Spinal cord (tissue), 10 donors: ENCODE results near the gene CLEC7A. TPM values are rescaled to one million over a fixed set of nuclear protein-coding genes. Genes with fewer than 3 reads are reported as not detected.
A peak's percentile ranks its signal among the peaks of the same experiment; 100 is the strongest.

Experiments
- DNase-seq, 6 donors: peaks; one replicate each; pipeline versions ENCODE4 v3.0.0 to v3.0.0-alpha.2; 2013 to 2015; ENCODE audit warnings: low spot score in 6 of 6, low read depth in 4 of 6
- H3K27ac ChIP-seq: one replicate; pipeline ENCODE4 v1.5.1; 2013; ENCODE audit warnings: low read depth, low read length, control low read depth
- H3K27me3 ChIP-seq: one replicate; pipeline ENCODE4 v1.6.1; 2013; ENCODE audit warnings: low read length; ENCODE audit not compliant: control insufficient read depth, insufficient read depth
- H3K36me3 ChIP-seq: one replicate; pipeline ENCODE4 v1.6.1; 2013; ENCODE audit warnings: low read length; ENCODE audit not compliant: control insufficient read depth, insufficient read depth
- H3K4me1 ChIP-seq: one replicate; pipeline ENCODE4 v1.6.1; 2013; ENCODE audit warnings: low read length; ENCODE audit not compliant: control insufficient read depth, insufficient read depth
- H3K4me3 ChIP-seq: one replicate; pipeline ENCODE4 v1.5.1; 2013; ENCODE audit warnings: low read depth, low read length, control low read depth
- H3K9me3 ChIP-seq: one replicate; pipeline ENCODE4 v1.6.1; 2013; ENCODE audit warnings: low read length; ENCODE audit not compliant: control insufficient read depth, insufficient read depth
- WGBS: methylation state at CpG from one replicate; pipeline ENCODE4 v1.1.5; 2013; ENCODE audit warnings: missing lambda C conversion rate; ENCODE audit not compliant: insufficient coverage; 5-methylcytosine and 5-hydroxymethylcytosine counted together
- polyA plus RNA-seq, 2 donors: library from polyadenylated mRNA; unstranded; fragments of 120-200 nt; gene quantifications; one replicate each; pipeline ENCODE4 v1.2.1, GENCODE V29; 2013; ENCODE audit not compliant: insufficient read length in 2 of 2
- total RNA-seq, 2 donors: library from RNA; depleted of rRNA in 1 of 2; stranded (reverse); fragments of 120-200 nt in 1 of 2; fragments of >200 nt in 1 of 2; gene quantifications; one replicate each; pipeline versions ENCODE4 v1.2.3 to v1.2.4, GENCODE V29; 2013 to 2014
- donor health status: healthy.

Gene CLEC7A
- total and polyA plus RNA-seq, 4 donors, result 2.5 to 9.9 (median 4.6) TPM

GRCh38 chr12:10165421-10165820 is 35.4 kb upstream of the CLEC7A start:
- H3K27me3 ChIP-seq, result no peaks in the 10 kb centered on the region
- H3K27ac ChIP-seq, result no peak overlapping the region
- DNase-seq, result no peak
- H3K9me3 ChIP-seq, result no peaks in the 10 kb centered on the region
- WGBS, result no CpG with 5 or more reads among the region's 1 CpG
- H3K4me1 ChIP-seq, result no peaks in the 10 kb centered on the region
- H3K4me3 ChIP-seq, result no peak overlapping the region
- H3K36me3 ChIP-seq, result no peaks in the 10 kb centered on the region

- Histone ChIP-seq H3K27me3 (no peaks in the 10 kb centered on the region), H3K36me3 (no peaks in the 10 kb centered on the region), H3K4me3 (no peak overlapping the region), H3K4me1 (no peaks in the 10 kb centered on the region), H3K27ac (no peak overlapping the region), H3K9me3 (no peaks in the 10 kb centered on the region)
- no CpG with 5 or more reads among the region's 3 CpGs for WGBS
- DNase-seq, result no peak
Measured at GRCh38 chr12:10163084-10163483, 33.1 kb upstream of the CLEC7A start.

- Histone ChIP-seq H3K36me3 (no peaks in the 10 kb centered on the region), H3K4me1 (no peaks in the 10 kb centered on the region), H3K9me3 (no peaks in the 10 kb centered on the region), H3K4me3 (no peak overlapping the region), H3K27me3 (no peaks in the 10 kb centered on the region), H3K27ac (no peak overlapping the region)
- peak in 2 of 6 donors; percentile 9 to 36 for DNase-seq
- 78% methylated on average over 1 of the region's 7 CpGs for WGBS
Measured at GRCh38 chr12:10160617-10161385, 30.8 kb upstream of the CLEC7A start.

GRCh38 chr12:10159280-10159679 is 29.3 kb upstream of the CLEC7A start:
- H3K9me3 ChIP-seq, result no peaks in the 10 kb centered on the region
- WGBS, result no CpG with 5 or more reads among the region's 3 CpGs
- no peaks in the 10 kb centered on the region for H3K27me3 ChIP-seq
- H3K4me3 ChIP-seq, result no peak overlapping the region
- DNase-seq, result no peak
- H3K4me1 ChIP-seq, result no peaks in the 10 kb centered on the region
- no peaks in the 10 kb centered on the region for H3K36me3 ChIP-seq
- no peak overlapping the region for H3K27ac ChIP-seq

- no peaks in the 10 kb centered on the region for H3K27me3 ChIP-seq
- H3K4me3 ChIP-seq, result no peak overlapping the region
- no peaks in the 10 kb centered on the region for H3K9me3 ChIP-seq
- DNase-seq, result no peak
- H3K4me1 ChIP-seq, result peaks cover 8% of the 10 kb centered on the region
- WGBS, result no CpG with 5 or more reads among the region's 2 CpGs
- no peaks in the 10 kb centered on the region for H3K36me3 ChIP-seq
- H3K27ac ChIP-seq, result no peak overlapping the region
Measured at GRCh38 chr12:10158406-10158805, 28.4 kb upstream of the CLEC7A start.

GRCh38 chr12:10155966-10156365 is 26.0 kb upstream of the CLEC7A start:
- Histone ChIP-seq H3K27me3 (no peaks in the 10 kb centered on the region), H3K4me1 (peaks cover 10% of the 10 kb centered on the region), H3K27ac (no peak overlapping the region), H3K9me3 (no peaks in the 10 kb centered on the region), H3K36me3 (no peaks in the 10 kb centered on the region), H3K4me3 (no peak overlapping the region)
- no peak for DNase-seq
- WGBS, result no CpG with 5 or more reads among the region's 3 CpGs

GRCh38 chr12:10154145-10154496 is 24.1 kb upstream of the CLEC7A start:
- no peaks in the 10 kb centered on the region for H3K36me3 ChIP-seq
- DNase-seq, result no peak
- WGBS, result 67% methylated on average over 3 of the region's 6 CpGs
- H3K4me1 ChIP-seq, result peaks cover 10% of the 10 kb centered on the region
- no peaks in the 10 kb centered on the region for H3K27me3 ChIP-seq
- H3K27ac ChIP-seq, result peak overlapping the region; percentile 87
- no peaks in the 10 kb centered on the region for H3K9me3 ChIP-seq
- H3K4me3 ChIP-seq, result peak overlapping the region; percentile 75

- Histone ChIP-seq H3K4me1 (peaks cover 10% of the 10 kb centered on the region), H3K27ac (peak overlapping the region; percentile 87), H3K9me3 (no peaks in the 10 kb centered on the region), H3K27me3 (no peaks in the 10 kb centered on the region), H3K36me3 (no peaks in the 10 kb centered on the region), H3K4me3 (peak overlapping the region; percentile 75)
- peak; percentile 47 to 92 (median 66) for DNase-seq
- WGBS, result under 1% methylated on average over 40 of the region's 46 CpGs
Measured at GRCh38 chr12:10153271-10154144, 23.5 kb upstream of the CLEC7A start.

GRCh38 chr12:10151621-10152020 is 21.6 kb upstream of the CLEC7A start:
- H3K9me3 ChIP-seq, result no peaks in the 10 kb centered on the region
- H3K27ac ChIP-seq, result no peak overlapping the region
- WGBS, result no CpG with 5 or more reads among the region's 2 CpGs
- no peaks in the 10 kb centered on the region for H3K27me3 ChIP-seq
- DNase-seq, result no peak
- no peak overlapping the region for H3K4me3 ChIP-seq
- H3K4me1 ChIP-seq, result peaks cover 10% of the 10 kb centered on the region
- H3K36me3 ChIP-seq, result no peaks in the 10 kb centered on the region
